Ascending aorta (tissue), 2 donors: ENCODE results near the gene EYA4. TPM values are rescaled to one million over a fixed set of nuclear protein-coding genes. Genes with fewer than 3 reads are reported as not detected.

Experiments used
- DNase-seq, 2 donors: peaks; one replicate each; pipeline ENCODE4 v3.0.0-alpha.2; 2019; ENCODE audit warnings: low spot score in 2 of 2
- H3K27ac ChIP-seq, 2 donors: fragments of 200-600 bp; sonication (generic); one replicate each; pipeline ENCODE4 v1.5.1; 2016 to 2017; ENCODE audit warnings: mild to moderate bottlenecking in 1 of 2
- H3K27me3 ChIP-seq: fragments of 200-600 bp; sonication (generic); one replicate; pipeline ENCODE4 v1.5.1; 2017
- H3K36me3 ChIP-seq, 2 donors: fragments of 200-600 bp; sonication (generic); one replicate each; pipeline ENCODE4 v1.5.1; 2016
- H3K4me1 ChIP-seq, 2 donors: fragments of 200-600 bp; sonication (generic); one replicate each; pipeline ENCODE4 v1.5.1; 2016 to 2017; ENCODE audit warnings: mild to moderate bottlenecking in 1 of 2
- H3K4me3 ChIP-seq, 2 donors: fragments of 200-600 bp; sonication (generic); one replicate each; pipeline ENCODE4 v1.5.1; 2016 to 2017; ENCODE audit warnings: mild to moderate bottlenecking in 1 of 2
- H3K9me3 ChIP-seq, 2 donors: fragments of 200-600 bp; sonication (generic); one replicate each; pipeline ENCODE4 v1.5.1; 2016
- intact Hi-C: fragments of 100-400 bp; cut with DNase I; formaldehyde crosslinking; loops from one replicate; pipeline ENCODE4 v1.15.1; 2023
- total RNA-seq: library from RNA; depleted of rRNA; stranded (reverse); fragments of >200 nt; gene quantifications from one replicate; pipeline ENCODE4 v1.1.0, GENCODE V29; 2016
- TF ChIP-seq, protein P1 (sequence below), 3 experiments: fragments of 200-600 bp in 2 of 3; fragments of 450-650 bp in 1 of 3; sonication (generic) in 2 of 3; IDR thresholded peaks; one replicate each; pipeline ENCODE4 v1.5.1; 2016 to 2019; ENCODE audit warnings: antibody characterized with exemption in 3 of 3, mild to moderate bottlenecking in 1 of 3, moderate library complexity in 1 of 3

EYA4 gene
- total RNA-seq, 1 donor from 2014 or later: 6.2 TPM

DNA sequence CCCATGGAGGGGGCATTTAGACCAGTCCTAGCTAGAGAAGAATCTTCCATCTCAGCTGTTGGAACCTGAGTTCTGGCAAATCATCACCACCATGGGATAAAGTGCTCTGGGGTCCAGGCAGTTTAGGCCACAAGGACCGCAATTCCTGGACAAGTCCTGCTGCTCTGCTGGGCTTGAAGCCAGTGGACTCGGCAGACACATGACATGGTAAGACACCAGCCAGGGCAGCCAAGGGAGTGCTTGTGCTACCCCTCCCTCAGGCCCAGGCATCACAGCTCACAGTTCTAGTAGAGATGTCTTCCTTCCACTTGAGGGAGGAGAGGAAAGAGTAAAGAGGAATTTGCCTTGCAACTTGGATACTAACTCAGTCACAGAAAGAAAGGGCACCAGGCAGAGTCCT lies 246.0 kb downstream of the EYA4 start:
- DNase-seq: no peak
- intact Hi-C loops: no loop called here
- no peak overlapping the region for H3K27ac ChIP-seq
- no peaks in the 10 kb centered on the region for H3K27me3 ChIP-seq
- H3K4me3 ChIP-seq: no peak overlapping the region
- H3K9me3 ChIP-seq: no peaks in the 10 kb centered on the region
- H3K36me3 ChIP-seq: no peaks in the 10 kb centered on the region
- TF ChIP-seq, protein P1, sequence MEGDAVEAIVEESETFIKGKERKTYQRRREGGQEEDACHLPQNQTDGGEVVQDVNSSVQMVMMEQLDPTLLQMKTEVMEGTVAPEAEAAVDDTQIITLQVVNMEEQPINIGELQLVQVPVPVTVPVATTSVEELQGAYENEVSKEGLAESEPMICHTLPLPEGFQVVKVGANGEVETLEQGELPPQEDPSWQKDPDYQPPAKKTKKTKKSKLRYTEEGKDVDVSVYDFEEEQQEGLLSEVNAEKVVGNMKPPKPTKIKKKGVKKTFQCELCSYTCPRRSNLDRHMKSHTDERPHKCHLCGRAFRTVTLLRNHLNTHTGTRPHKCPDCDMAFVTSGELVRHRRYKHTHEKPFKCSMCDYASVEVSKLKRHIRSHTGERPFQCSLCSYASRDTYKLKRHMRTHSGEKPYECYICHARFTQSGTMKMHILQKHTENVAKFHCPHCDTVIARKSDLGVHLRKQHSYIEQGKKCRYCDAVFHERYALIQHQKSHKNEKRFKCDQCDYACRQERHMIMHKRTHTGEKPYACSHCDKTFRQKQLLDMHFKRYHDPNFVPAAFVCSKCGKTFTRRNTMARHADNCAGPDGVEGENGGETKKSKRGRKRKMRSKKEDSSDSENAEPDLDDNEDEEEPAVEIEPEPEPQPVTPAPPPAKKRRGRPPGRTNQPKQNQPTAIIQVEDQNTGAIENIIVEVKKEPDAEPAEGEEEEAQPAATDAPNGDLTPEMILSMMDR (IDR thresholded peaks at IDR 0.05): no peak
- H3K4me1 ChIP-seq: no peaks in the 10 kb centered on the region

- no peak for DNase-seq
- TF ChIP-seq, protein P1 (IDR thresholded peaks at IDR 0.05): no peak
- Histone ChIP-seq H3K4me1 (no peaks in the 10 kb centered on the region), H3K27ac (no peak overlapping the region), H3K9me3 (no peaks in the 10 kb centered on the region), H3K36me3 (no peaks in the 10 kb centered on the region), H3K4me3 (no peak overlapping the region), H3K27me3 (no peaks in the 10 kb centered on the region)
- intact Hi-C loops: no loop called here
Measured at GRCh38 chr6:133495205-133495903, 254.2 kb downstream of the EYA4 start.

DNA sequence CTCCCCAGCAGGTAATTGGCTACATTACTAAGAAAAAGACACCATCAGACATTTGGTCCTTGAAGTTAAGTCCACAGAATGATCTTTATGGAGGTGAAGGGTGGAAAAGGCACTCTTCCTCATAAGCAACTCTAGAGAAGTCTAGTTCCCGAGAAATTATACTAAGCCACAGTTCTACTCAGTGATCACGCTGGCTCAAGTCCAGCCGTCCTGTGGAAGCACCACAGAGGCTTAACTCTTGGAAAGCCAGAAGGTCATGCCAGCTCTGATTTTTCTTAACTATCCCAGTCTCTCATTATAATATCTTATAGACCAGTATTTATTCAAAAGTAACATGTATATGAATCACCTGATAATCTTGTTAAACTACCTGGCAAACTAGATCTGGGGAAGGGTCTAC lies 258.5 kb downstream of the EYA4 start:
- Histone ChIP-seq H3K4me3 (no peak overlapping the region), H3K4me1 (peaks cover 0 to 20% of the 10 kb centered on the region in 2 donors), H3K36me3 (no peaks in the 10 kb centered on the region), H3K27me3 (no peaks in the 10 kb centered on the region), H3K9me3 (no peaks in the 10 kb centered on the region), H3K27ac (no peak overlapping the region)
- no peak for DNase-seq
- TF ChIP-seq, protein P1 (IDR thresholded peaks at IDR 0.05): no peak
- intact Hi-C loops: loop anchor here (5.0 to 10.0 kb wide), 3 partner anchors 565 to 985 kb away; partner anchors contain the start of genes RPS12 and STX7

- Histone ChIP-seq H3K9me3 (no peaks in the 10 kb centered on the region), H3K4me3 (no peak overlapping the region), H3K27me3 (no peaks in the 10 kb centered on the region), H3K27ac (peak overlapping the region; percentile 71 to 74), H3K36me3 (no peaks in the 10 kb centered on the region), H3K4me1 (peaks cover 0 to 25% of the 10 kb centered on the region in 2 donors)
- TF ChIP-seq, protein P1 (IDR thresholded peaks at IDR 0.05): no peak
- DNase-seq: no peak
- intact Hi-C loops: loop anchor here (5.0 to 10.0 kb wide), 3 partner anchors 563 to 987 kb away; partner anchors contain the start of genes RPS12 and STX7
Measured at GRCh38 chr6:133501675-133502270, 260.6 kb downstream of the EYA4 start.

DNA sequence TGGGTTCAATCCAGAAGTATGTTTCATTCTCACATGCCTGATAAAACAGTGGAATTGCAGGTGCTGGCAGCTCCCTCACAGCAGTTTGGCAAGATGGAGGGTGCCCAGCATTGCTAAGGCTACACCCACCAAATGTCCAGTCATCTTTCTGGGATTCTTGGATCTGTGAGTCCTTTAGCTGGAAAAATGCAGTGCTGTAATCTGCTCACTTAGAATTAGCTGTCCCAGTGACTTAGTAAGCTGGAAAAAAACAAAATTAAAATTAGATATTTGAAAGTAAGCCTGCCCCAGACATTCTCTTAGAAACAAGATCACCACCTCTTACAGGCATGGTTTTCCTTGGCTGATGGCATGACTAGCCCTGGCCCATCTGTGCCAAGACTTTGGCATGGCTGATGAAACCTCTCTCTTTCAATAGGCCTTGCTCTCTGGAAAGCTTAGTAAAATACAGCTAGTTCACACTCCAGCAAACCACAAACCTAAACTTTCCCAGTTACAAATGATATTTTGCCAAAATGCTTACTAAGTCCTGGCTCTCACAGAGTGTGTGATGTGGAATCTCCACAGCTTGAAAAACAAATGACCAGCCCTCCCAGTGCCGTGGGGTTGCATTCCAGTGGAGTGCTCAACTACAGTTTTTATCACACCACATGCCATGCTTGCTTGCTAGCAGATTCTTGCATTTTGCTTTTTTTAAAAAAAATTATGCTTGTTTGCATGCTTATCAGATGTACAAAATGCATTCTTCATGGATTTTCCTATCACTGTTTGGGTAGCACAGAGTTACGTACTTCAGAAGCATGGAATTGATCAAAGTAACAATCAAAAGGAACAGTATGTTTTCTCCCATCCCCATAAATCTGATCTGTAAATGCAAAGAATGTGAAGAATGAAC lies 261.5 kb downstream of the EYA4 start:
- H3K36me3 ChIP-seq: no peaks in the 10 kb centered on the region
- intact Hi-C loops: loop anchor here (5.0 to 10.0 kb wide), 3 partner anchors 562 to 988 kb away; partner anchors contain the start of genes RPS12 and STX7
- H3K4me3 ChIP-seq: no peak overlapping the region
- peaks cover 0 to 25% of the 10 kb centered on the region in 2 donors for H3K4me1 ChIP-seq
- H3K9me3 ChIP-seq: no peaks in the 10 kb centered on the region
- TF ChIP-seq, protein P1 (IDR thresholded peaks at IDR 0.05): no peak
- no peaks in the 10 kb centered on the region for H3K27me3 ChIP-seq
- peak overlapping the region; percentile 71 to 74 for H3K27ac ChIP-seq
- peak in 1 of 2 donors; percentile 87 for DNase-seq
